Colonic mucosa (tissue), 4 donors: ENCODE measurements around the gene KRTAP13-3. TPM values are rescaled to one million over a fixed set of nuclear protein-coding genes. Genes with fewer than 3 reads are reported as not detected.

Experiments used
- DNase-seq: peaks from one replicate; pipeline ENCODE4 v3.0.0-alpha.2; 2020
- H3K27ac ChIP-seq: fragments of 200-600 bp; one replicate; pipeline ENCODE4 v1.8.0; 2021
- H3K27me3 ChIP-seq: fragments of 200-600 bp; one replicate; pipeline ENCODE4 v1.8.0; 2021
- H3K36me3 ChIP-seq: fragments of 200-600 bp; one replicate; pipeline ENCODE4 v1.8.0; 2021
- H3K4me1 ChIP-seq: fragments of 200-600 bp; one replicate; pipeline ENCODE4 v1.8.0; 2021; ENCODE audit warnings: mild to moderate bottlenecking
- H3K4me3 ChIP-seq: fragments of 200-600 bp; one replicate; pipeline ENCODE4 v1.8.0; 2021
- H3K9ac ChIP-seq, 2 donors: one replicate each; pipeline ENCODE4 v1.7.0; 2013; ENCODE audit warnings: control low read depth in 2 of 2, low read depth in 2 of 2, low read length in 2 of 2
- H3K9me3 ChIP-seq: fragments of 200-600 bp; one replicate; pipeline ENCODE4 v1.8.0; 2021
- CTCF ChIP-seq: fragments of 200-600 bp; IDR thresholded peaks from one replicate; pipeline ENCODE4 v1.8.0; 2022; ENCODE audit warnings: antibody characterized with exemption, mild to moderate bottlenecking
- intact Hi-C: fragments of 100-400 bp; cut with DNase I; formaldehyde crosslinking; loops from one replicate; pipeline ENCODE4 v1.14.1; 2022
- total RNA-seq, 2 donors: library from RNA; stranded (reverse); fragmentation: NEBNext Ultra II Directional in 1 of 2; extraction: Animal tissue kit (Norgen Biotek cat#: 25700) in 1 of 2; gene quantifications; one replicate each; pipeline ENCODE4 v1.2.1, GENCODE V29; 2021
- donor health status: healthy.
- donor health status: DM: no; HTN: no; CAD: no.
- donor health status: DM: no; HTN: no; CAD: no.

KRTAP13-3 gene
- not detected for total RNA-seq

- Histone ChIP-seq H3K27ac (no peak within 1 kb of the TSS), H3K9ac (no peak within 1 kb of the TSS), H3K4me3 (no peak within 1 kb of the TSS), H3K27me3 (no peaks in the 10 kb centered on the region), H3K36me3 (no peaks in the 10 kb centered on the region), H3K9me3 (no peaks in the 10 kb centered on the region), H3K4me1 (no peaks in the 10 kb centered on the region)
- intact Hi-C loops = no loop called here
- no peak for DNase-seq
- TF ChIP-seq CTCF = no peak
Observed at GRCh38 chr21:30425826-30426225, at the start of gene KRTAP13-3. KRTAP13-3 (minus strand) TSS chr21:30425926; CDS start chr21:30425912, 14 bp downstream.

- DNase-seq = no peak
- intact Hi-C loops = no loop called here
- H3K27me3 ChIP-seq = no peaks in the 10 kb centered on the region
- H3K4me1 ChIP-seq = no peaks in the 10 kb centered on the region
- H3K36me3 ChIP-seq = no peaks in the 10 kb centered on the region
- no peak overlapping the region for H3K9ac ChIP-seq
- H3K27ac ChIP-seq = no peak overlapping the region
- no peak overlapping the region for H3K4me3 ChIP-seq
- TF ChIP-seq CTCF = no peak
- no peaks in the 10 kb centered on the region for H3K9me3 ChIP-seq
Observed at GRCh38 chr21:30468900-30469714, 43.4 kb upstream of the KRTAP13-3 start.

GRCh38 chr21:30463713-30464112 lies 38.0 kb upstream of the KRTAP13-3 start:
- H3K9me3 ChIP-seq = no peaks in the 10 kb centered on the region
- H3K4me3 ChIP-seq = no peak overlapping the region
- no peaks in the 10 kb centered on the region for H3K27me3 ChIP-seq
- H3K27ac ChIP-seq = no peak overlapping the region
- H3K4me1 ChIP-seq = no peaks in the 10 kb centered on the region
- DNase-seq = no peak
- no peak for TF ChIP-seq CTCF
- intact Hi-C loops = no loop called here
- no peaks in the 10 kb centered on the region for H3K36me3 ChIP-seq
- no peak overlapping the region for H3K9ac ChIP-seq

- no peak overlapping the region for H3K27ac ChIP-seq
- TF ChIP-seq CTCF = no peak
- no peaks in the 10 kb centered on the region for H3K36me3 ChIP-seq
- no peaks in the 10 kb centered on the region for H3K27me3 ChIP-seq
- intact Hi-C loops = no loop called here
- no peak overlapping the region for H3K4me3 ChIP-seq
- H3K9ac ChIP-seq = no peak overlapping the region
- DNase-seq = no peak
- no peaks in the 10 kb centered on the region for H3K4me1 ChIP-seq
- no peaks in the 10 kb centered on the region for H3K9me3 ChIP-seq
Observed at GRCh38 chr21:30448514-30448913, 22.8 kb upstream of the KRTAP13-3 start.

GRCh38 chr21:30447056-30447455 lies 21.3 kb upstream of the KRTAP13-3 start:
- Histone ChIP-seq H3K36me3 (no peaks in the 10 kb centered on the region), H3K9ac (no peak overlapping the region), H3K4me1 (no peaks in the 10 kb centered on the region), H3K27me3 (no peaks in the 10 kb centered on the region), H3K27ac (no peak overlapping the region), H3K9me3 (no peaks in the 10 kb centered on the region), H3K4me3 (no peak overlapping the region)
- no peak for DNase-seq
- intact Hi-C loops = no loop called here
- TF ChIP-seq CTCF = no peak
